DMS79 (cell line): ENCODE measurements around the gene DUXA.

Experiments used
- DNase-seq: peaks from one replicate; lab custom pipeline; 2025; lab: John Stamatoyannopoulos, UW

The DUXA gene

DNA sequence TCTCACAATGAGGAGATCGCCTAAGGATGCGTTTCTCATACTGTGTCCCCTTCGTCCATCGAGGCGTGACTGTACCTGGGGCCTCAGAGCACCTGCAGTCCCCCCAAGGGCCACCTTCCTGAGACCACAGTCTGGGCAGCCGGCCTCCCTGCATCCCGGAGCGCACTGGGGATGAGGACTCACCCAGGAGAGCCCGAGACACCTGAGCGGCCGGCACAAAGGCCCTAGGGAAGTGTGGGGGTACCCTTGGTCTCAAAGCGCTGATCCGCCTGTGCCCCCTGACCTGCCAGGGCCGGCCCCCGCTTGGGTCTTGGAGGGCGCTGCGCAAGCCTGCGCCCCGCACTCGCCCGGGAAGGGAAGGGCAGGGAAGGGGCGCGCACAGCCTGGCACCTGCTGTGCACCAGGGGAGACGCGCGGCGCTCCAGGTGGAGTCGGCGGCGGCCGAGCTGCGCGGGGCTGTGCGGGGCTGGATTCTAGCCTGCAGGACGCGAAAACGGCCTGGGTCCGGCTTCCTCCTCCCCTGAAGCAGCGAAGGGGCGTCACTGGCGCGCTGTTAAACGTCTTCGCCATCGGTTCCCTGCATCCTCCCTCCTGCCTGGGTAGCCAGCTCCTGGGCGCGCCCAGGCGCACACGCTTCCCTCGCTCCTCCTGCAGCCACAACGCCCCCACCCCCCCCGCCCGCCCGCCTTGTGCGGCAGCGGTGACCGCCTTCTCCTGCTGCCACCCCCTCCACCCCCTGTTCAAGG, 61.1 kb downstream of the DUXA start:
- no peak for DNase-seq
